HG03108 (cell line): ENCODE data around the gene MTMR6.

Source experiments
- ATAC-seq: cut with Tn5 transposase; IDR thresholded peaks from one replicate; pipeline ENCODE4 v1.9.1; 2021; ENCODE audit warnings: moderate library complexity; ENCODE audit not compliant: unreplicated experiment

Gene MTMR6

GRCh38 chr13:25281193-25281934 lies 5.9 kb downstream of the MTMR6 start:
- peak; percentile 61 for ATAC-seq

GRCh38 chr13:25280396-25280795 lies 6.9 kb downstream of the MTMR6 start:
- no peak for ATAC-seq

- no peak for ATAC-seq
These were observed 10.5 kb downstream of the MTMR6 start for GRCh38 chr13:25276748-25277147.

GRCh38 chr13:25268561-25268960 lies 18.7 kb downstream of the MTMR6 start:
- ATAC-seq, result no peak

GRCh38 chr13:25267715-25268114 lies 19.6 kb downstream of the MTMR6 start:
- no peak for ATAC-seq

GRCh38 chr13:25266706-25267105 lies 20.6 kb downstream of the MTMR6 start:
- no peak for ATAC-seq

- no peak for ATAC-seq
These were observed 25.0 kb downstream of the MTMR6 start for GRCh38 chr13:25262261-25262660.

GRCh38 chr13:25253702-25254101 lies 33.6 kb downstream of the MTMR6 start:
- ATAC-seq, result no peak

GRCh38 chr13:25252752-25253151 lies 34.5 kb downstream of the MTMR6 start:
- no peak for ATAC-seq

GRCh38 chr13:25252225-25252624 lies 35.1 kb downstream of the MTMR6 start:
- ATAC-seq, result no peak

GRCh38 chr13:25249001-25249543 lies 38.2 kb downstream of the MTMR6 start:
- ATAC-seq, result peak; percentile 69

GRCh38 chr13:25248071-25248470 lies 39.2 kb downstream of the MTMR6 start:
- ATAC-seq, result no peak

GRCh38 chr13:25247360-25247759 lies 39.9 kb downstream of the MTMR6 start:
- ATAC-seq, result no peak

GRCh38 chr13:25244123-25244522 lies 43.2 kb downstream of the MTMR6 start:
- ATAC-seq, result no peak

GRCh38 chr13:25242956-25243355 lies 44.3 kb downstream of the MTMR6 start:
- ATAC-seq, result no peak

GRCh38 chr13:25241007-25241406 lies 46.3 kb downstream of the MTMR6 start:
- ATAC-seq, result no peak

GRCh38 chr13:25237083-25237482 lies 50.2 kb downstream of the MTMR6 start:
- ATAC-seq, result no peak

GRCh38 chr13:25233861-25234260 lies 53.4 kb downstream of the MTMR6 start:
- ATAC-seq, result no peak

GRCh38 chr13:25232937-25233515 lies 54.3 kb downstream of the MTMR6 start:
- no peak for ATAC-seq

GRCh38 chr13:25231517-25231916 lies 55.8 kb downstream of the MTMR6 start:
- ATAC-seq, result no peak

GRCh38 chr13:25227690-25228089 lies 59.6 kb downstream of the MTMR6 start:
- ATAC-seq, result no peak

GRCh38 chr13:25225970-25226369 lies 61.3 kb downstream of the MTMR6 start:
- no peak for ATAC-seq
